Anterior cingulate cortex (tissue), 58 donors: ENCODE results near the gene SDHC.

ENCODE experiments used
- DNase-seq, 58 donors: peaks; one replicate each; lab custom pipeline; 2025; lab: John Stamatoyannopoulos, UW

Gene SDHC, protein sequence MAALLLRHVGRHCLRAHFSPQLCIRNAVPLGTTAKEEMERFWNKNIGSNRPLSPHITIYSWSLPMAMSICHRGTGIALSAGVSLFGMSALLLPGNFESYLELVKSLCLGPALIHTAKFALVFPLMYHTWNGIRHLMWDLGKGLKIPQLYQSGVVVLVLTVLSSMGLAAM

DNA sequence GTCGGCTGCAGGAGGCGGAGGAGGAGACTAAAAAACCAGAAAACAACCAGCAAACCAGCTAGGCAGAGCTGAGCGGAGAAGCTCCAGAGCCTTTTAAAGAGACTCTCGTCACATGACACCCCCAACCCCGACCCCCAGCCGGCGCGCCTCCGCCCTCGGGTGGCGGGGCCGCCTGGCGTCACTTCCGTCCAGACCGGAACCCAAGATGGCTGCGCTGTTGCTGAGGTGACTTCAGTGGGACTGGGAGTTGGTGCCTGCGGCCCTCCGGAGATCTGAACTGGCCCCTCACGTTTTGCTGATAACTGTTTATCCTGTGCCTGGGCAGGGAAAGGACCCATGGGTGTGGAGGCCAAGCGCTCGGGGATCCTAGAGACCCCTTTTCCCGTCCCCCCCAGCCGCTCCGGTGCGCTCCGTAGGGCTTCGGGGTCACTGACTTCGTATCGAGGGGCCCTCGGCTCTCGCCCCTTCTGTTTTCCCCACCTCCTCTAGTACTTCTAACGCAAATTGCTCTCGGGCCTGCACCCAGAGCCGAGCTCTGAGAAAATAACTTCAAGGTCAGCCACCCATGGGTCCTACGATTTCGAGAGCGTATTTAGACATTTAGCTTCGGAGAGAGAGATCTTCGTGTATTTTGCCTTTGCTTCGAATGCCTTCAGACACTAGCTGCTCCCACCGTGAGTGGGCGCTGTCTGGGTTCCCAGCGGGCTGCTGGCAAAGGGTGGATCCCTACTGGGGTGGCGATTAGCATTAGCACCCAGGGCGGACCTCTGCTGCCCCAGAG, at the start of gene SDHC:
Gene SDHC (plus strand): TSS at position 181 of the 781 bp plus-strand sequence. CDS start 25 bp downstream, at position 206.
- peak; percentile 65 to 97 (median 90) for DNase-seq

DNA sequence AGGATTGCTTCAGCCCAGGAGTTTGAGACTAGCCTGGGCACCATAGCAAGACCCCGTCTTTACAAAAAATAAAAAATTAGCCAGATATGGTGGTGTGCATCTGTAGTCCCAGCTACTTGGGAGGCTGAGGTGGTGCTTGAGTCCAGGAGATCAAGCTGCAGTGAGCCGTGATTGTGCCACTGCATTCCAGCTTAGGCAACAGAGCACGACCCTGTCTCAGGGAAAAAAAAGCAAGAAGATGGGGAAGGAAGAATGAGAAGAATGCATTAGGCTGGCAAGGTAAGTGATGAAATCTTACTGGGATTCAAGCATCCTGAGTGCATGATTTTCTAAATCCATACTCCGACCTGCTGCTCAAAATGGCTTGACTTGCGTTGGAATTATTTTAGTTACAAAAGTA, 48.9 kb upstream of the SDHC start:
- no peak for DNase-seq

DNA sequence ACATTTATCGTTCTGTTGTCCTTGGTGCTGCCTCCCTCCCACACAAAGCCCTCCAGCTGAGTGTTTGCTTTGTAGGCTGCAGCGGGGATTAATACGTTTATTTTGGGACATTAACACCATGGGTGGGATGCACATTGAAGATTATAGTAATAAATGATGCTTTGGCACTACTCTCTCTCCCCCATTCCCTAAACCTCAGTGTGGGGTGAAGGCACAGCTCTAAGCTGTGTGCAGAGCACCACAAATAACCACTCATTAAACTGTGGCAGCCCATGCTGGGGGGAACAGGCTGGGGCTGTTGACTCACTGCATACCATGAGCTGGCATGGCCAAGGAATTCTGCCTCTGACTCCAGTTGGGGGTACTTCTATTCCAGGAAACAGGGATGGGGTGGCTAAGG, 48.0 kb upstream of the SDHC start:
- DNase-seq: no peak

DNA sequence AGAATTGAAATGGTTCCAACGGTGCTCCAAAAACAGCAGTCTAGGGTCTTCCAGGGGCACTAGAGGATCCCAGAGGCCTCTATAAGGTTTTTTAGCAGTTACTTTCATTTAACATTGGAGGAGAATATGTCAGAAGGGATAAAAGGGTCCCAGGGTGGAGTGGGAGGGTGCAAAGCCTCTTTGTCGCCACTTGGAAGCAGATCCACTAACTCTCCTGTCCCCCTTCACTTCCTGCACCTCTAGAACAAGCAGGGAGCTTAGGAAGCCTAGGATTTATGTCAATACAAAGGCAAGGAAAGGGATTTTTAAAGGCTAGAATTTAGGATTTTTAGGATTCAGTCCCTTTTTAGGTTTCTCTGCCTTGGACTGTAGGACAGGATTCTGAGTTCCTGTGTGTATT, 47.3 kb upstream of the SDHC start:
- DNase-seq: no peak

DNA sequence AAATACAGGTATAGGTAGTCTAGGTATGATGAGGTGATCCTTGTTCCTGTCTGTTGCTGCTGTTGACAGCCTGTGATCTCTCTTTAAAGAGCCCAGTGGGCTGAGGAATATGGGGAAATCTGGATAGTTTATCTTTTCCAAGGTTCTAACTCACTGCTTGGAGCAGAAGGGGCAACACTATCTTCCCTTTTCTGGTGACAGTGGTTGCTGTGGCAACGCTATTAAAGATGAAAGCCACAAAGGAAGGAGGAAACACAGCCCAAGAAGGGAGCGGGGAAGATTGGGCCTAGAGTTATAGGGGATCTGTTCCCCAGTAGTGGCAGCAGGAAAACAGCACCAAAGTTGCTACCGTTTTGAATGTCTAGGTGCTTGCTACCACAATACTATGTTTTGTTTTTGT, 46.9 kb upstream of the SDHC start:
- no peak for DNase-seq

DNA sequence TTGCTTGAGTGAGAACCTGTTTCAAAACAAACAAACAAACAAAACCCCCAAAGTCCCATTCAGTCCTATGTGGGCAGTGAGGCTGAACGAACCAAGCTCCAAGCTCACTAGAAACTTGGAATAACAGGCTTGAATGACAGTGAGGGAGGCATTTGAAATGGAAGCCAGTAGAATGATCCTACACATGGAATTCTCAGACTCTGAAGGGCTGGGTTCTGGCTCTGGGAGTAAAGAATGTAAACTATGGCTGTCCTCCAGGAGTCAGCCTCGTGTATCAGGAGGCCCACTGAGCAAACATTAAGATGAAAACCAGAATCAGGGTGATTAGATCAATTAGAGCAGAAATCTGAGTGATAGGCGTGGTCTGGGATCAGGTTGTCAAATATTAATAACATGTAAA, 40.8 kb upstream of the SDHC start:
- DNase-seq: no peak

DNA sequence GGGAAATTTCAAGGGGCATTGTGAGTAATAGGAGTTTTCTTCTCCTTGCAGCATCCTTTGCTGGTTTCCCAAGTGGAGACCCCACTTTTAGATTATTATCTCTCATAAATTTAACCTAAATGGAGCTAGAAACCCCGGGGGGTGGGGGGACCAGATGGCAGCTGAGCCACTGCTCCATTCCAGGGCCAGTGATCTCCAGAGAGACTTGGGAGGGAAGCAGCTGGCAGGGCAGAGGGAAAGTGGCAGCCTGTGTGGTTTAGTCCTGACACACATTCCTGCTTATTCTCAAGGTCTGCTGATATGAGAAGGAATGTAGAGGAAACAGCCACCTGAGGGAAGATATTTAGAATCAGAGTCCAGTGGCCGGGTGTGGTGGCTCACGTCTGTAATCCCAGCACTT, 39.3 kb upstream of the SDHC start:
- no peak for DNase-seq

DNA sequence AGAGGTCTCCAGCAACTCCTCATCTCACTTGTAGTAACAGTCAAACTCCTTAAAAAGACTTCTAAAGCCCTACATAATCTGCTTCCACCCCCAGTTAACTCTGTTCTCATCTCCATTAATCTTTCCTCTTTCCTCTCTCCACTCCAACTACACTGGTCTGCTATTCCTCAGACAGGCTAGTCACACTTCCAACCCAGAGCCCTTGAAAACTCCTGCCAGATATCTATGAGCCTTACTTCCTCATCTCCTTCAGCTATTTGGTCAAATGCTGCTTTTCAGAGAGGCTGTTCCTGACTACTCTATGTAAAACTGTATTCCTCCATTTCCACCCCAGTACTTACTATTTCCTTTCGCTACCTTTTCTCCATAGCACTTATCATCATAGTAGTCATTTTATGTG, 31.2 kb upstream of the SDHC start:
- no peak for DNase-seq

DNA sequence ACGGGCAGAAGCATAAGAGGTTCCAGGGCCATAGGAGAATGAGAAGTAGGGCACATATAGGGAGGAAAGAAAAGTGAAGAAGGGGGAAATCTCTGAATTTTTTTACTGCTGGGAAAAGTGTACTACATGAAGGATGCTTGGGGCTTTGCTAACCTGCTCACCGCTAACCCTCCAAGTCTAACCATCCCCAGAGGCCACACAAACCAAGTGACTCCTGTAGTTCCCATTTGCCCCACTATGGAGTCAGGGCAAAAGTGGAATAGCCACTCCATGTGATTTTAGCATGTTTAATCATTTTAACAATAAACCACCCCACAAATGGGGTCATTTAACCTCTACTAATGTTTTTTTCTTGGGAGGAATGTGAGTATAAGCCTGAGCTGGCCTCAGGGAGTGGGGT, 29.1 kb upstream of the SDHC start:
- no peak for DNase-seq

DNA sequence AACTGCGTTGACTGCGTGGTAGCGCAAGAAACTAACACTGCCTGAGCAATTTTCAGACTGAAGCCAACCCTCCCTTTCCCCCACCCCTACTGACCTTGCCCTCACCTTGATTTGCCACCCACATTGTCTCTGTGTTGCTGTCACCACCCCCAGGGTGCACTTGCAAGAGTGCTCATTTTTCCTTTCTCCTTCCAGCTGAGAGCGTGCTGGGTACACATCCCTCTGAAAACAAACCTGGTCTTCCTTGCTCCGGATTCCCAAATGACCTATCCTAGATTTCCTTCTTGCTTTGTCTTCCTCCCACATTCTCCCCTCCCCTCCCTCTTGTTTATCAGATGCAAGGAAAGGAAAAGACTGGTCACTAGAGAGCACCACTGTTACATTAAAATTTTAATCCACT, 28.7 kb upstream of the SDHC start:
- DNase-seq: no peak

DNA sequence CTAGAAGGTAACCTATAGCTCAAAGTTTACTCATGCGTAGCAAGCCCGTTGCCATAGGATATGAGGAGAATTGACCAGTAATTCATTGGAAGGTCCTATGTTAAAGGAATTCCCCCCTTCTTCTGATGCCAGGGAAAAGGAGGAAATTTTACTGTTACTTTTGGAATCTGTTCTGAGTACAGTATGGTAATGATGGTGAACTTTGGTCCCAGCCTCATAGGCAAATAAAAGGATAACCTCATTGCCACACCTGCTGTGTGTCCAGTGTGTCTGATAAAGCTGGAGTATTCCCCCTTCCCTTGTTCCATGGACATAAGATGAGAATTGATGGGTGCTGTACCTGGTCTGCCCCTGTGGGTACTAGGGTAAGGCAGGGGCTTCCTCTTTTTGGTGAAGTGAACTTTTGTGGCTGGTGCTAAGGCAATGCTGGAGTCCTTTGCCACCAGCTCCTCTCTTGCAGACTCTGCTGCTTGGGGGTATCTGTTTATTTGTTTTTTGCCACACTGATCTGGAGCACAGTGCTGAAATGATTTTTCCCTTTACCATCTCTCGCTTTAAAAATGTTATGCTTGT, 26.6 kb upstream of the SDHC start:
- DNase-seq: no peak

DNA sequence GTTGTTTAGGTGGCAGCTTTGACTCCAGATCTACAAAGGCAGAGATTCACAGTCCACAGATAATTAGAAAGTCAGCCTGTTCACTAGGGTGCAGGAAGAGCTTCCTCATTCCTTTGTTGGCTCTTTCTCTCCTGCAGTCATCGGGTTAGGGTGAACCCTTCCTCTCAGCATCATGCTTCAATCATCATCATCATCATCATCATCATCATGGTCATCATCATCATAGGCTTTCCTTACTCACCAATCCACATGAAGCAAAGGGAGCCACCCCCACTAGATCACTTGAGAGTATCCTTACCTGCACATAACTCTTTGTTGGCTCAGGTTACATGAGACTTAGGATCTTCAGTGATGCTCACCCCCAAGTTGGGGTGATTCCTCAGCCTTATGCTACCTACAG, 23.4 kb upstream of the SDHC start:
- DNase-seq: no peak

DNA sequence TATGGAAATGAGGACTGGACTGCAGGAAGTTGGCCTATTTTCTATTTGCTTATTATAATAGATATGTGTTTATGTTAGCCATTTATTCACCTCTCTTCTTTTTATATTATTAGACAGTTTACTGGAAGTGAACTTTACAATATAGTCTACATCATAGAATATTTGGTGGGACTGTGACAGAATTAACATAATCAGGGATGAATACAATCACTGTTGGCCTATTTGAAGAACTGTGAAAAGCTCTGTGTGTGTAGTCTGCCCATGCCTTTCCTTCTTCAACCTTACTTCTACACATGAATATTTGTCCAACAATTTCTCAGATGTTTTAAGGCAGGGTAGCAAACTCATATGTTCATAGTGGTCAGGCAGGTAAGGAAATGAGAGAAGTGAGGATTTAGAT, 16.8 kb upstream of the SDHC start:
- no peak for DNase-seq

DNA sequence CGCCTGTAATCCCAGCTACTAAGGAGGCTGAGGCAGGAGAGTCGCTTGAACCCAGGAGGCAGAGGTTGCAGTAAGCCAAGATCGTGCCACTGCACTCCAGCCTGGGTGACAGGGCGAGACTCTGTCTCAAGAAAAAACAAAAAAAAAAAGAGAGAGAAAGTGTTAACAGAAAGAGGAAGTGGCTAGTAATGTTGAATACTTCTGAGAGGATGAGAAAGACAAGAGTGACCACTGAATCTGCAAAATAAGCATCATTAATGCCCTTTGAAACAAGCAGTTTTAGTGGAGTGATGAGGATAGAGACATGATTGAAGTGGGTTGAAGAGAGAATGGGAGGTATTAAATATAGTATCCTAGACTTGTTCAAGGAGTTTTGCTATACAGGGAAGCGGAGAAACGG, 16.1 kb upstream of the SDHC start:
- DNase-seq: no peak

DNA sequence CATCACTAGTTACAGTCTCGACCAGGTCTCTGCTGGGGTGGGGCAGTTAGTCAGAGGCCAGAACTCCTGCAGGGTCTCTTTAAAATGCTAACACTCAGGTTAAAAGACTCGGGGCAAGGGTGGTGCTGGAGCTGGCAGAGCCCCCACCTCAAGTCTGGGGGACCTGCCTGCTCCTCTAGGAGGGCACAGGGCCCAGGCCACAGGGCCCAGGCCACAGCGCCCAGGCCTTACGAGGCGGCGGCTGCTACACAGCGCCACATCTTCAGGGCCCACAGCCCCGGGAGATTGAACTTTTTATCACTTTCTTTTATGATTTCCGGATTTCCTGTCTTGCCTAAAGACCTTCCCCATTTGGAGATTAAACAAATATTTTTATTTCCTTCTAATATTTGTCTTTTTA, 14.8 kb upstream of the SDHC start:
- DNase-seq: no peak

DNA sequence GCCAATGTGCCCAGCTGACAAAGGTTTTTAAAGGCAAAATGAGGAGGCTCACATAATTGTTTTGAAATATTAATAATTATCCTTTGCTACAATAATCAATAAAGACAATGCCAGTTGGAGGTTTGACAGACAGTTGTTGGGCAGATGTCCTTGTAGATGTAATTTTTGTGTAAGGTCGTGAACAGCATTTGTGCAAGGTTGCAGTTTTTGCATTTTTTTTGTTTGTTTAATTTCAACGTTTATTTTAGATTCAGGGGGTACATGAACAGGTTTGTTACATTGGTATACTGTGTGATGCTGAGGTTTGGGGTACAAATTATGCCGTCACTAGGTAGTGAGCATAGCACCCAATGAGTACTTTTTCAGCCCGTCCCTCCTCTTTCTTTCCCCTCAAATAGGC, 13.7 kb upstream of the SDHC start:
- no peak for DNase-seq

DNA sequence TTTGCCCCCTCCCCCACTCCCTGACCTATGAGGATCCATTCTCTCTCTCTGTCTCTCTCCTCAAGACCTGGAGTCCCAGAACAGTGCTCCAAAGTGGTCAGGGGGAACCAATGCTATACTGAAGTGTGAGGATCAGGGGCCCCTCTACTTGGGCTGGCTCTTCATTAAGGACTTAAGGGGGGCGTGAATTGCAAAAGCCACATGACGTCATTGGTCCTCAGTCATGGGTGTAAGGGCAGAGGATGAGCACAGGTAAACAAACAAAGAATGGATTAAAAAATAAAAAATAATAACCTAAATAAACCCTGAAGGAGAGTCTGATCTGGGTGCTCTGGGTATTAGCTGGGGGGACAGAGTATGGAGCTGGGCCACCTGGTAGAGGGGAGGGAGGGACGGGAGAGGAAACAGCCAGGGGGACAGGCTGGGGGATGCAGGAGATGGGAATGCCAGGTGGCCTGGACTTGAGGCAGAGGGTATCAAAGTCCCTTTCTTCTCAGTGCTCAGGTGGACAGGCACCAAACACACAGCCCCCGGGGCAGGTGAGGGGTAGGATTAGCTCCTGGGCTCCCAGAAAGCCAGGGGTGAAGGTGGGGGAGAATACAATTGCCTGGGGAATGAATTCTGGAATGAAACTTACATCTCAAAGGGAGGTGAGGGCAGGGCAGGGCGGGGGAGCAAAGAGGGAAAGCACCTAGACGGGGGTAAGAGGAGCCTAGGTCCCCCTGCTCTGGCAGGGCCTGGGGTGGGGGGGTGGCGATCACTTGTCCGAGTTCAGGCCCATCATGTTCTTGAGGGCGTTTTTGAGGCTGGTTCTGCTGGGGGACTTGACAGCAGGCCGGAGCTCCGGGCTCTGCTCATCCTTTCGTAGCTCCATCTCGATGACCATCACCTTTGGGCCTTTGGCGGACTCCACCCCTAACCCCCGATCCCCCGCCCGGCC, 9.0 kb upstream of the SDHC start:
- peak in 2 of 58 donors; percentile 24 to 33 for DNase-seq

DNA sequence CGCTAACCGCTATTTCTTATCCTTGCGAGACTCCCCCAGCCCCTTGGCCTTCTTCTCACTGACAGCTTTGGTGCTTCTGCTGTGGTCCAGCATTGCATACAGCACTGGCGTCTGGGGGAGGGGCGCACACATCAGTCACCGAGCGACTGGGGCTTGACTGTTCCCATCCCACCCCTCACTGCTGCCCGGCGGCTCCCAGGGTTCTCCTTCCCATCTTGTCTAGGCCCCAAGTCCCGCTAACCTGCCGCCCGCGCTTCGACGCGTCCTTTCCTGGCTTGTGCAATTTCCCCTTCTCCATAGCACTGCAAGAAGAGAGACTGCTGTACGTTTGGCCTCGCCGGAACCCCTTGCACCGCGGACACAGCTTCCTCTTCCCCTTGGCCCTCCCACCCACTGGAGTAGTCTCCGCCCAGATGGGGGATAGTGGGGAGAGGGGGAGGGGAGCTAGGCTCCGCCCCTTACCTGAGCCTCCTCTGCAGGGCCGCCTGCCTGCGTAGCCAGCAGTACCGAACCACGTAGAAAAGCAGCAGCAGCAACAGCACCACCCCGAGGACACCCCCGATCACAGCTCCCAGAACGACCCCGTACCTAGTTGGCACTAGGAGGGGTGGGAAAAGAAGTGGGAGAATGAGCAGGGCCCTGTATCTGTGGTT, 8.2 kb upstream of the SDHC start:
- peak in 56 of 58 donors; percentile 8 to 84 (median 62) for DNase-seq

DNA sequence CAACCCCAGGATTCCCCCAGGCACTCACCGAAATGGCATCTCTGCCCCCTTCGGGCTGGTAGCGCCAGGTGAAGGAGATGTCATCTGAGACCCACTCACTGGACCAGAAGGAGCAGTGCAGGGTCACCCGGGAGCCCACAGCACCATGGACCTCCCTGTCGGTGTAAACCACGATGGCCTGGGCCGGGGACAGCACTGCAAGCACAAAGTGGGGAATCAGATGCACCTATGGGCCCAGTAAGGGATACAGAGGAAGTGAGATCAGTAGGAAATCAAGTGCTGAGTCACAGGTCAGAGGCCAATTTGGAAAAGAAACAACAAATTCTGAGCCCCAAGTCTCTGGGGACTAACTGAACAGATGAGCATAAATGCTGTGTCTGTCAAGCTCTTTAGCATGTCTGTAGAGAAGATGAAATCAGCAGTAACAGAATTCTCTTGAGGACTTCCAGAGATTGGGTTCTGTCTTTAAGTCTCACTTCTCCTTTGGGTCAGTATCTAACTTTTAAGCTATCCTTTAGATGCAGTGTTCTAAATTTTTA, 6.9 kb upstream of the SDHC start:
- DNase-seq: peak in 1 of 58 donors; percentile 2
